ENCODE data around the gene XXYLT1. TPM values are rescaled to one million over a fixed set of nuclear protein-coding genes. Genes with fewer than 3 reads are reported as not detected.

XXYLT1 gene
- total and polyA plus RNA-seq, 10 of the 15 experiments (the other 5 are each of a cell fraction or from before 2014, with no cell fraction given) = 1.2 to 14.2 (median 9.3) TPM

GRCh38 chr3:195162816-195163215 is 108.1 kb downstream of the XXYLT1 start:
- TF ChIP-seq KLF5 (IDR thresholded peaks at IDR 0.05; ENCODE audit: partially characterized antibody) (no peak), SREBF1 (IDR thresholded peaks at IDR 0.05; ENCODE audit: low read length) (no peak), ZNF207 (IDR thresholded peaks at IDR 0.05; ENCODE audit: borderline replicate concordance) (no peak)
- intact Hi-C loops (cut with micrococcal nuclease; ENCODE audit: unreplicated experiment) (no loop called here), in situ Hi-C loops (cut with MboI) (no loop called here)
- RAD21 ChIA-PET (ENCODE audit: unreplicated experiment) = interaction anchor here (1.3 to 2.1 kb wide), 2 partner anchors 13 to 90 kb away, joined by 4 to 5 read pairs; no protein-coding TSS in a partner anchor
- Histone ChIP-seq H2AFZ (ENCODE audit: control insufficient read depth, low read depth, low read length) (no peak overlapping the region), H3K4me2 (ENCODE audit: control insufficient read depth, insufficient read depth) (no peak overlapping the region), H3K9ac (ENCODE audit: control insufficient read depth, insufficient read depth, low read length) (no peak overlapping the region), H3K9me3 (replicated peaks; ENCODE audit: control insufficient read depth, insufficient read depth, low read length) (no peaks in the 10 kb centered on the region), H3K4me3 (no peak overlapping the region), H4K20me1 (ENCODE audit: control insufficient read depth, insufficient read depth) (no peaks in the 10 kb centered on the region), H3K27ac (ENCODE audit: control insufficient read depth, insufficient read depth) (no peak overlapping the region), H3K36me3 (ENCODE audit: control insufficient read depth in 2 of 2, insufficient read depth in 2 of 2, low read length in 1 of 2) (no peaks in the 10 kb centered on the region; a peak in 1 of 4 replicates), H3K4me1 (ENCODE audit: control insufficient read depth, insufficient read depth, low read length) (peaks cover 24% of the 10 kb centered on the region), H3K79me2 (ENCODE audit: control insufficient read depth, insufficient read depth, low read length) (no peaks in the 10 kb centered on the region), H3K27me3 (replicated peaks in 1 of 2; ENCODE audit: control insufficient read depth in 2 of 2, insufficient read depth in 2 of 2, low read length in 1 of 2) (no peaks in the 10 kb centered on the region)
- no TSS peak for BruUV-seq (replicated peaks)
- SMC1A ChIA-PET (ENCODE audit: uncharacterized antibody, unreplicated experiment) = interaction anchor here (0.7 to 1.3 kb wide), 6 partner anchors 9 to 480 kb away, joined by 3 to 10 read pairs (median 4); no protein-coding TSS in a partner anchor
- no peak for DNase-seq (ENCODE audit: low read depth, low spot score)
- POLR2A ChIA-PET = interaction anchor here (1.1 to 1.2 kb wide), 2 partner anchors 10 to 20 kb away, joined by 3 read pairs; no protein-coding TSS in a partner anchor
- 86% methylated on average over 5 of the region's 5 CpGs for WGBS (ENCODE audit: insufficient coverage, insufficient replicate concordance, low lambda C conversion rate, missing lambda C conversion rate)
- ATAC-seq = no peak
- no peak for FAIRE-seq
- CTCF ChIA-PET = interaction anchor here (0.9 to 1.3 kb wide), 4 partner anchors 36 to 491 kb away, joined by 3 read pairs; partner anchors contain the start of gene LSG1

DNA sequence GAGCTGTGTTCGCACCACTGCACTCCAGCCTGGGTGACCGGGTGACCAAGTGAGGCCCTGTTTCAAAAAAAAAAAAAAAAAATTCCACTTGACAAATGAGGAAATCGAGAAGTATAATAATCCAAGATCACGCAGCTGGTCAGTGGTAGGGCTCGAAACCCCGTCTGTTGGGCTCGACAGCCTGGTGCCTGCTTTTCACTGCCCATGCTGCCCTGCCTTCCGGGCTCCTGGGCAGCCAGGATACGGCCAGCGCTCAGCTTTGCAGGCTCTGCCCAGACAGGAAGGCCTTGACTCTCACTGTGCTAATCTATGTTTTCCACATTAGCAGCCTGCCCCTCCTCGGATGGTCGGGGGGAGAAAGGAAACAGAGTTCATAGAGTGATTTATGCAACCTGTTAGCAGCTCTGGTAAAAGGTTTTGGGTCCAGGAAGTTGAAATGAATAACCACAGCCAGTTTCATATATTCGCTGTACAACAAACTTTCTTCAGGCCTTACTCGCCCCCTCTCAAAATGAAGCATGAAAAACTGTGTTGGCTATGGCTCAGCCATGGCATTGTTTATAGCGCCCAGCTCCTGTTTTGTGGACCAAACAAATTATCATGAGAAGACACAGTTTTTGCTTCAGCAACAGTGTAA is 108.8 kb downstream of the XXYLT1 start:
- H3K9me3 ChIP-seq (replicated peaks; ENCODE audit: control insufficient read depth, insufficient read depth, low read length) = no peaks in the 10 kb centered on the region
- no peak overlapping the region for H3K4me3 ChIP-seq
- ChIA-PET CTCF (interaction anchor here (0.7 to 1.3 kb wide), 5 partner anchors 37 to 491 kb away, joined by 3 read pairs; partner anchors contain the start of gene LSG1), POLR2A (interaction anchor here (0.6 to 1.2 kb wide), 5 partner anchors 11 to 85 kb away, joined by 3 to 5 read pairs (median 3); no protein-coding TSS in a partner anchor), SMC1A (ENCODE audit: uncharacterized antibody, unreplicated experiment) (interaction anchor here (0.7 to 1.3 kb wide), 7 partner anchors 8 to 479 kb away, joined by 3 to 10 read pairs (median 4); no protein-coding TSS in a partner anchor), RAD21 (ENCODE audit: unreplicated experiment) (interaction anchor here (0.8 to 2.1 kb wide), 3 partner anchors 12 to 91 kb away, joined by 3 to 5 read pairs (median 4); no protein-coding TSS in a partner anchor)
- intact Hi-C loops (cut with micrococcal nuclease; ENCODE audit: unreplicated experiment) (no loop called here), in situ Hi-C loops (cut with MboI) (no loop called here)
- H3K36me3 ChIP-seq (ENCODE audit: control insufficient read depth in 2 of 2, insufficient read depth in 2 of 2, low read length in 1 of 2) = no peaks in the 10 kb centered on the region; a peak in 1 of 4 replicates
- peak overlapping the region; percentile 17; the same call in 1 of the 2 replicates for H3K9ac ChIP-seq (ENCODE audit: control insufficient read depth, insufficient read depth, low read length)
- WGBS (ENCODE audit: insufficient coverage, insufficient replicate concordance, low lambda C conversion rate, missing lambda C conversion rate) = 57% methylated on average over 15 of the region's 15 CpGs
- H3K79me2 ChIP-seq (ENCODE audit: control insufficient read depth, insufficient read depth, low read length) = no peaks in the 10 kb centered on the region
- no peaks in the 10 kb centered on the region for H3K27me3 ChIP-seq (replicated peaks in 1 of 2; ENCODE audit: control insufficient read depth in 2 of 2, insufficient read depth in 2 of 2, low read length in 1 of 2)
- DNase-seq (ENCODE audit: low read depth, low spot score) (no peak), FAIRE-seq (no peak), ATAC-seq (peak; percentile 80)
- H3K27ac ChIP-seq (ENCODE audit: control insufficient read depth, insufficient read depth) = peak overlapping the region; percentile 54
- peaks cover 30% of the 10 kb centered on the region for H3K4me1 ChIP-seq (ENCODE audit: control insufficient read depth, insufficient read depth, low read length)
- H4K20me1 ChIP-seq (ENCODE audit: control insufficient read depth, insufficient read depth) = no peaks in the 10 kb centered on the region; the same call in 1 of the 2 replicates
- peak overlapping the region; percentile 61 for H3K4me2 ChIP-seq (ENCODE audit: control insufficient read depth, insufficient read depth)
- H2AFZ ChIP-seq (ENCODE audit: control insufficient read depth, low read depth, low read length) = peak overlapping the region; percentile 49
- BruUV-seq (replicated peaks) = no TSS peak
- no peak for TF ChIP-seq KLF5 (IDR thresholded peaks at IDR 0.05; ENCODE audit: partially characterized antibody)
- TF ChIP-seq EED (IDR thresholded peaks at IDR 0.05; ENCODE audit: low read depth) = peak; percentile 53; the same call in 1 of the 2 replicates
- TF ChIP-seq BCL11A (IDR thresholded peaks at IDR 0.05; ENCODE audit: low read depth, low read length) = 0 out of 2 replicates have a peak, but pooled peaks have one; percentile 5
- no peak for TF ChIP-seq MYB (IDR thresholded peaks at IDR 0.05; ENCODE audit: borderline replicate concordance, low read depth, low read length)
- 0 out of 2 replicates have a peak, but pooled peaks have one; percentile 28 for TF ChIP-seq IKZF1 (conservative IDR thresholded peaks at IDR 0.05)
- TF ChIP-seq, protein P1, sequence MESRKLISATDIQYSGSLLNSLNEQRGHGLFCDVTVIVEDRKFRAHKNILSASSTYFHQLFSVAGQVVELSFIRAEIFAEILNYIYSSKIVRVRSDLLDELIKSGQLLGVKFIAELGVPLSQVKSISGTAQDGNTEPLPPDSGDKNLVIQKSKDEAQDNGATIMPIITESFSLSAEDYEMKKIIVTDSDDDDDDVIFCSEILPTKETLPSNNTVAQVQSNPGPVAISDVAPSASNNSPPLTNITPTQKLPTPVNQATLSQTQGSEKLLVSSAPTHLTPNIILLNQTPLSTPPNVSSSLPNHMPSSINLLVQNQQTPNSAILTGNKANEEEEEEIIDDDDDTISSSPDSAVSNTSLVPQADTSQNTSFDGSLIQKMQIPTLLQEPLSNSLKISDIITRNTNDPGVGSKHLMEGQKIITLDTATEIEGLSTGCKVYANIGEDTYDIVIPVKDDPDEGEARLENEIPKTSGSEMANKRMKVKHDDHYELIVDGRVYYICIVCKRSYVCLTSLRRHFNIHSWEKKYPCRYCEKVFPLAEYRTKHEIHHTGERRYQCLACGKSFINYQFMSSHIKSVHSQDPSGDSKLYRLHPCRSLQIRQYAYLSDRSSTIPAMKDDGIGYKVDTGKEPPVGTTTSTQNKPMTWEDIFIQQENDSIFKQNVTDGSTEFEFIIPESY (IDR thresholded peaks at IDR 0.05) = no peak
- TF ChIP-seq GATAD2B (conservative IDR thresholded peaks at IDR 0.05; ENCODE audit: low read depth) = no peak
- no peak for TF ChIP-seq MEF2B (IDR thresholded peaks at IDR 0.05; ENCODE audit: partially characterized antibody, poor library complexity, severe bottlenecking)
